HG03571 (cell line): Measurements from ENCODE around the gene ZFHX3.
"Not testable (repeated sequence)": the region's sequence is repeated elsewhere in the genome, so short reads cannot be mapped to it uniquely, and the experiment has no call there.

Experiments
- ATAC-seq: cut with Tn5 transposase; IDR thresholded peaks from one replicate; pipeline ENCODE4 v1.9.1; 2021; ENCODE audit not compliant: unreplicated experiment

The ZFHX3 gene

GRCh38 chr16:73023752-73024570 is 24.0 kb downstream of the ZFHX3 start:
- ATAC-seq: no peak

- ATAC-seq: no peak
These were observed 24.6 kb downstream of the ZFHX3 start for GRCh38 chr16:73023320-73023719.

- ATAC-seq: no peak
These were observed 25.4 kb downstream of the ZFHX3 start for GRCh38 chr16:73022534-73022933.

GRCh38 chr16:73021866-73022495 is 25.9 kb downstream of the ZFHX3 start:
- no peak for ATAC-seq

GRCh38 chr16:73020409-73020884 is 27.5 kb downstream of the ZFHX3 start:
- ATAC-seq: no peak

- ATAC-seq: no peak
These were observed 28.2 kb downstream of the ZFHX3 start for GRCh38 chr16:73019457-73020362.

GRCh38 chr16:73018821-73019456 is 29.0 kb downstream of the ZFHX3 start:
- no peak for ATAC-seq

DNA sequence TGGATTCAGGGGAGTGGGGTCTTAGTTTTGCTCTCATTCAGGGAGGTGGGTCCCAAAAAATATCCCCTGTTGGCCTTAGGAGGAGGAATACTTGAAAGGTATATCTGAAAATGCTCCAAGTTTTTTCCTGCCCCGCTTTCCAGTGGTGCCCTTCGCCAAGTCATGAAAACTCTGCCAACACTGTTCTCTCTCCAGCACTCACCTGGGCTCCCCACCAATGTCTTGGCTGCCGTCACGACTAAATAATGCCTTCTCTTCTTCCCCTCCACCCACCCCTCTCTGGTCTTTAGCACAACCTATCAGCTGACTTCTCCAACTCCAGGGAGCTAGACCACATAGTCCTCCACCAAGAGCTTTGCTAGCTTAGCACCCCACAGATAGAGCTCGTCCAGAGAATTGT is 30.6 kb downstream of the ZFHX3 start:
- no peak for ATAC-seq

DNA sequence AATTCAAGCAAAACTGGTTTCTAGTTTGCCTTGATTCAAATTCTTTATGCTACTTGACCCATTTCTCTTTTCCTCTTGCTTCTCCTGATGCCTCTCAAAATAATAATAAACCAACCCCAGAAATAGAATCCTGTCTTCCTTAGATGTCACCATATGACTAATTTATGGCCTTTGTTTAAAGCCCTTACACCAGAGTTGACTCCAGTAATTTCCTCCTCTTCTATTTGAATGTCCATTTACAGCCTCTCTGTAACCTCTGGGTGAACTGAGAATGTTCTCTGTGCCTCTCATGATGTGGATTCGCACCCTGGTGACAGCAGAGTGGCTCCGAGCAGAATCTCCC is 31.5 kb downstream of the ZFHX3 start:
- peak; percentile 45 for ATAC-seq

- ATAC-seq: peak; percentile 87
These were observed 32.1 kb downstream of the ZFHX3 start for GRCh38 chr16:73015612-73016487.

GRCh38 chr16:73014768-73015167 is 33.2 kb downstream of the ZFHX3 start:
- ATAC-seq: no peak

GRCh38 chr16:73013974-73014373 is 34.0 kb downstream of the ZFHX3 start:
- ATAC-seq: no peak

GRCh38 chr16:73012341-73012740 is 35.6 kb downstream of the ZFHX3 start:
- ATAC-seq: no peak

DNA sequence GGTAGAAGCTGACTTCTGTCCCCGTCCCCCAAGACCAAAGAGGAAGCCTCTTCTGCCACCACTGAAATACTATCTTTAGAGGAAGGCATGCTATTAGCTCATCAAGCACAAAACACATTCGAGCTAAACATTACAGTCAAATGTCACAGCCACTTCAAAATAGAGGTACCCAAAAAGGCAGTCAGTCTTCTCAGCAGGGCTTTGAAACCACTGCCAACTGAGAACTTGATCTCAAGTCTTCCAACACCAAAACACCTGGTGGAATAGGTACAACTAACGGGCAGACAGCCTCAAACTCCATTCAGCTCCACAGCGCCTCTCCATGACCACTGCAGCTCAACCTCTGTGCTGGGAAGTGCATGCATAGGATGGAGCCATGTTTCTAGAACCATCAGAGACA is 36.0 kb downstream of the ZFHX3 start:
- no peak for ATAC-seq

DNA sequence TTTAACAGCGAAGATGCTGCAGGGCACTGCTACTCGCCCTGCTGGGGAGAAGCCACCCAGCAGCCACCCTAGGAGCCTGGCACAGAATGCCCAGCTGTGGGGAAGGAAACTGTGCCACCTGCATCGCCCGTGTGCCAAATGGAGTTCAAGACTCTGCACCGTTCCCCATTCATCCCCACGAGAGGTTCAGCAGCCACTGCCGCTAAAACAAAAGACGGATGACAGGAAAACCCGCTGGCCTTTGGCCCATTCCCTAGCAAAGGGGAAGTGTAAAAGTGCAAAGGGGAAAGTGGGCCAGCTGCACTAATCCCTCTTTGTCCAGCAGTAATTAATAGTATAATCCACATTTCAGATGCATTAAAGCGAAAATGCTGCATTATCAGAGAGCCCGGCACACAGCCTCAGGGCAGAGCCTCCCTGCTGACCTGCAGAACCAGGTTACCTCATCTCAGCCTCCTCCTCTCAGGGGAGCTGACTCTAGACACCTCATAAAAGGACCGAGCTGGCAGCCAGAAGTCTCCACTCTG is 37.7 kb downstream of the ZFHX3 start:
- no peak for ATAC-seq

- not testable (repeated sequence) for ATAC-seq
These were observed 38.2 kb downstream of the ZFHX3 start for GRCh38 chr16:73009710-73010109.

DNA sequence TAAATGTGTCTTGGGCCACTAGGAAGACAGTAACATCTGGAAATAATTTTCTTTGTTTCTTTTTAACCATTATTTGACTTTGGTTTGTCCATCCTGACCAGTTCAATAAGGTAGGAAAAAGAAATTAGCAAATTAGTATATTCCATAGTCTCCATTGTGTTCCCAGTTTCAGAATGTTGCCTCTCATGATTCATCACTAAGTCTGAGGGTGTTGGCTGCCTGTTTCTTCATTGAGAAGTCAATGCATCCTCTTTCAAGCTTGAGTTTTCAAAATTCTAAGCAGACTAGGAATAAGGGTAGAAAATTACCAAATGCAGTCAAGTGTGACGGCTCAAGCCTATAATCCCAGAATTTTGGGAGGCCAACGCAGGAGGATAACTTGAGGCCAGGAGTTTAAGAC is 41.9 kb downstream of the ZFHX3 start:
- no peak for ATAC-seq

DNA sequence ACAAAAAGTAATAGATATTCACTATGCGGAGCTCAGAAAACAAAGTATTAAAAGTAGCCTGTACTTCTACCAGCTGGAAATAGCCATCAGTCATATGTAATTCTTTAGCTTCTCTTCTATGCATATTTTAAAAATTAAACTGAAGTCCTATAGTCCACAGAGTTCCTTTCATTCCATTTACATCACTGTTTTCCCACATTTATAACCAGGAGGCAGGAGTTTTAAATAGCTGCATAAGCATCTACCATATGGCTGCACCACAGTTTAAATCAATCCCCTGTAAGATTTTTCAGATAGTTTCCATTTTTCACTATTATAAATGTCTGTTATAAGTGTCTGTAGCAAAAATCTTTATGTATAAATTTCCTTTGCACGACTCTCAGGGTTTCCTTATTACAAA is 45.1 kb downstream of the ZFHX3 start:
- no peak for ATAC-seq

DNA sequence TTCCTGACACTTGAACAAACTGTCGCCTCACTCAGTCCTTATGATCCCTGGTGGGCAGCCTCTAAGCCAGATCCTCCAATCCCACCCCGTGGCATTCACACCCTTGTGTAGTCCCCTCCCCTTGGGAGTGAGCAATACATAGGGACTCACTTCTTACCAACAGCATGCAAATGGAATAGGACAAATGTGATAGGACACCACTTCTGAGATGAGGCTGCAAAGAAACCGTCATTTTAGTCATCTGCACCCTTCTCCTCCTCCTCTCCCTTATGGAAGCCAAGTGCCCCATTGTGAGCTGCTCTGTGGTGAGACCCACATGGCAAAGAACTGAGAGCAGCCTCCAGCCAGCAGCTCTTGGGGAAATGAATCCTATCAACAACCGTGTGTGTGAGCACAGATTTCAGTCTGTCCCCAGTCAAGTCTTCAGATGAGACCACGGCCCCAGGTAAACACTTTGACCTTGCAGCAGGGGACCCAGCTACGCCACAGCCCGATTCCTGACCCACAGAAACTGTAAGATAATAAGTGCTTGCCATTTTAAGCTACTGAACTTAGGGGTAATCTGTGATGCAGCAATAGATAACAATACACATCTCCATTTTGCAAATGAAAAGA is 46.9 kb downstream of the ZFHX3 start:
- no peak for ATAC-seq
